MM.1S (cell line): ENCODE measurements around the gene MMP1.

ENCODE experiments used
- DNase-seq: peaks from one replicate; pipeline ENCODE4 v3.0.0-alpha.2; 2015
- H2AFZ ChIP-seq: fragments of 300-600 bp; sonication (generic); 2 replicates; pipeline ENCODE4 v1.6.0; 2016; ENCODE audit warnings: antibody characterized with exemption, low read length
- H3F3A ChIP-seq: fragments of 300-600 bp; sonication (generic); 2 replicates; pipeline ENCODE4 v1.6.1; 2016; ENCODE audit warnings: mild to moderate bottlenecking, antibody characterized with exemption, low read length, moderate library complexity, mixed read lengths; ENCODE audit not compliant: insufficient read depth
- H3K27ac ChIP-seq: fragments of 300-600 bp; sonication (generic); 2 replicates; pipeline ENCODE4 v1.5.1; 2016; ENCODE audit warnings: mild to moderate bottlenecking, low read length
- H3K27me3 ChIP-seq: fragments of 300-600 bp; sonication (generic); replicated peaks from 2 replicates; pipeline ENCODE4 v1.6.0; 2016; ENCODE audit warnings: low read length; ENCODE audit not compliant: insufficient read depth
- H3K36me3 ChIP-seq: fragments of 300-600 bp; sonication (generic); replicated peaks from 2 replicates; pipeline ENCODE4 v1.6.1; 2016; ENCODE audit warnings: mild to moderate bottlenecking, low read length, mixed read lengths; ENCODE audit not compliant: insufficient read depth
- H3K4me1 ChIP-seq: fragments of 300-600 bp; sonication (generic); 2 replicates; pipeline ENCODE4 v1.6.1; 2016; ENCODE audit warnings: low read length, mixed read lengths
- H3K4me2 ChIP-seq: fragments of 300-600 bp; sonication (generic); 2 replicates; pipeline ENCODE4 v1.6.0; 2016; ENCODE audit warnings: low read depth, low read length
- H3K4me3 ChIP-seq: fragments of 300-600 bp; sonication (generic); 2 replicates; pipeline ENCODE4 v1.5.1; 2016; ENCODE audit warnings: low read length, mixed read lengths
- H3K79me2 ChIP-seq: fragments of 300-600 bp; sonication (generic); 2 replicates; pipeline ENCODE4 v1.6.1; 2016; ENCODE audit warnings: mixed run types, low read length, mixed read lengths
- H3K9ac ChIP-seq: fragments of 300-600 bp; sonication (generic); 2 replicates; pipeline ENCODE4 v1.6.1; 2016; ENCODE audit warnings: low read length, mixed read lengths
- H3K9me2 ChIP-seq: fragments of 300-600 bp; sonication (generic); replicated peaks from 2 replicates; pipeline ENCODE4 v1.6.1; 2016; ENCODE audit warnings: mild to moderate bottlenecking, low read length, mixed read lengths; ENCODE audit not compliant: insufficient read depth
- H3K9me3 ChIP-seq: fragments of 300-600 bp; sonication (generic); replicated peaks from 2 replicates; pipeline ENCODE4 v1.6.1; 2016; ENCODE audit warnings: mild to moderate bottlenecking, low read length, mixed read lengths; ENCODE audit not compliant: insufficient read depth
- H4K20me1 ChIP-seq: fragments of 300-600 bp; sonication (generic); 2 replicates; pipeline ENCODE4 v1.6.1; 2016; ENCODE audit warnings: mild to moderate bottlenecking, low read length, moderate library complexity, mixed read lengths; ENCODE audit not compliant: insufficient read depth
- EZH2 ChIP-seq: fragments of 300-600 bp; sonication (generic); optimal IDR thresholded peaks from 2 replicates; pipeline ENCODE3; 2017; ENCODE audit warnings: low read depth, mild to moderate bottlenecking, antibody characterized with exemption, low read length, mixed read lengths
- EZH2phosphoT487 ChIP-seq: fragments of 300-600 bp; sonication (generic); IDR thresholded peaks from 2 replicates; pipeline ENCODE4 v1.6.1; 2018; ENCODE audit warnings: antibody characterized with exemption, low read length
- TF ChIP-seq, protein P1 (sequence below): fragments of 300-600 bp; sonication (generic); IDR thresholded peaks from 2 replicates; pipeline ENCODE4 v1.5.1; 2016; ENCODE audit warnings: antibody characterized with exemption, low read length, mixed read lengths

Gene MMP1

GRCh38 chr11:102770191-102770590 is 27.8 kb downstream of the MMP1 start:
- Histone ChIP-seq H2AFZ (no peak overlapping the region), H3K36me3 (no peaks in the 10 kb centered on the region), H3F3A (no peaks in the 10 kb centered on the region), H3K27ac (no peak overlapping the region), H4K20me1 (no peaks in the 10 kb centered on the region), H3K9me3 (no peaks in the 10 kb centered on the region), H3K79me2 (no peaks in the 10 kb centered on the region), H3K27me3 (no peaks in the 10 kb centered on the region), H3K4me3 (no peak overlapping the region), H3K4me2 (no peak overlapping the region), H3K9ac (no peak overlapping the region), H3K4me1 (no peaks in the 10 kb centered on the region), H3K9me2 (no peaks in the 10 kb centered on the region)
- TF ChIP-seq, protein P1, sequence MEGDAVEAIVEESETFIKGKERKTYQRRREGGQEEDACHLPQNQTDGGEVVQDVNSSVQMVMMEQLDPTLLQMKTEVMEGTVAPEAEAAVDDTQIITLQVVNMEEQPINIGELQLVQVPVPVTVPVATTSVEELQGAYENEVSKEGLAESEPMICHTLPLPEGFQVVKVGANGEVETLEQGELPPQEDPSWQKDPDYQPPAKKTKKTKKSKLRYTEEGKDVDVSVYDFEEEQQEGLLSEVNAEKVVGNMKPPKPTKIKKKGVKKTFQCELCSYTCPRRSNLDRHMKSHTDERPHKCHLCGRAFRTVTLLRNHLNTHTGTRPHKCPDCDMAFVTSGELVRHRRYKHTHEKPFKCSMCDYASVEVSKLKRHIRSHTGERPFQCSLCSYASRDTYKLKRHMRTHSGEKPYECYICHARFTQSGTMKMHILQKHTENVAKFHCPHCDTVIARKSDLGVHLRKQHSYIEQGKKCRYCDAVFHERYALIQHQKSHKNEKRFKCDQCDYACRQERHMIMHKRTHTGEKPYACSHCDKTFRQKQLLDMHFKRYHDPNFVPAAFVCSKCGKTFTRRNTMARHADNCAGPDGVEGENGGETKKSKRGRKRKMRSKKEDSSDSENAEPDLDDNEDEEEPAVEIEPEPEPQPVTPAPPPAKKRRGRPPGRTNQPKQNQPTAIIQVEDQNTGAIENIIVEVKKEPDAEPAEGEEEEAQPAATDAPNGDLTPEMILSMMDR: no peak
- TF ChIP-seq EZH2phosphoT487: no peak
- no peak for TF ChIP-seq EZH2
- DNase-seq: no peak

GRCh38 chr11:102767800-102768199 is 30.2 kb downstream of the MMP1 start:
- Histone ChIP-seq H3K9me3 (no peaks in the 10 kb centered on the region), H3K4me2 (no peak overlapping the region), H3K79me2 (no peaks in the 10 kb centered on the region), H3K9me2 (no peaks in the 10 kb centered on the region), H4K20me1 (no peaks in the 10 kb centered on the region), H3K27ac (no peak overlapping the region), H3F3A (no peaks in the 10 kb centered on the region), H2AFZ (no peak overlapping the region), H3K36me3 (no peaks in the 10 kb centered on the region), H3K4me1 (no peaks in the 10 kb centered on the region), H3K27me3 (no peaks in the 10 kb centered on the region), H3K4me3 (no peak overlapping the region), H3K9ac (no peak overlapping the region)
- no peak for DNase-seq
- TF ChIP-seq EZH2phosphoT487 (no peak), EZH2 (no peak)
- TF ChIP-seq, protein P1: no peak

DNA sequence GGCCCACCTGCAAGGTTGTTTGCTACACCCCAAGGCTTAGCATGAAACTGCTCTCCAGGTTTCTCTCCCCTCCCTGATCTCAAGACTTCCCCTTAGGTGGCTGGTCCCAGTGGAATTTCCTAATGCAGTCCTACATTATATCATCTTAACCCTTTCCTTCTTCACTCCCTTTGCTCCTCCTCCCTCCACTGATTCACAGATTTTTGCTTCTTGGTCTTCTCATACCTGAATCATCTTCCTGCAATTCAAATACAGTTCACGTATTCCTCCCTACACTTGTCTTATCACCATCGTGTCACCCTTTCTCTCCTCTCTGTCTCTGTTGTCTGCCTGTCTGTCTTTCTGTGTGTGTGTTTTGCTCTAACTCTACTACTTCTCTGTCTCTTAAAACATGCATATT is 34.5 kb downstream of the MMP1 start:
- Histone ChIP-seq H3K9ac (no peak overlapping the region), H3K9me2 (no peaks in the 10 kb centered on the region), H4K20me1 (no peaks in the 10 kb centered on the region), H3K79me2 (no peaks in the 10 kb centered on the region), H3K36me3 (no peaks in the 10 kb centered on the region), H3K4me1 (no peaks in the 10 kb centered on the region), H3K27ac (no peak overlapping the region), H3K27me3 (no peaks in the 10 kb centered on the region), H3K4me2 (no peak overlapping the region), H3K9me3 (no peaks in the 10 kb centered on the region), H3K4me3 (no peak overlapping the region), H3F3A (no peaks in the 10 kb centered on the region), H2AFZ (no peak overlapping the region)
- DNase-seq: no peak
- no peak for TF ChIP-seq EZH2phosphoT487
- TF ChIP-seq, protein P1: no peak
- TF ChIP-seq EZH2: no peak
